Measurements from ENCODE around the gene CSRP3. TPM values are rescaled to one million over a fixed set of nuclear protein-coding genes. Genes with fewer than 3 reads are reported as not detected.

CSRP3 gene
- total RNA-seq, 2 donors from 2014 or later, result 0.35 TPM; not detected in 1

GRCh38 chr11:19218216-19218615, 16.4 kb upstream of the CSRP3 start:
- Histone ChIP-seq H3K27ac (no peak overlapping the region), H3K27me3 (no peaks in the 10 kb centered on the region), H3K36me3 (no peaks in the 10 kb centered on the region), H3K9ac (ENCODE audit: low read depth in 2 of 2, low read length in 2 of 2) (no peak overlapping the region), H3K9me3 (no peaks in the 10 kb centered on the region), H3K4me1 (no peaks in the 10 kb centered on the region), H3K4me3 (no peak overlapping the region)
- no peak for TF ChIP-seq CTCF (IDR thresholded peaks at IDR 0.05)
- DNase-seq, result no peak
- intact Hi-C loops (cut with DNase I), result no loop called here

DNA sequence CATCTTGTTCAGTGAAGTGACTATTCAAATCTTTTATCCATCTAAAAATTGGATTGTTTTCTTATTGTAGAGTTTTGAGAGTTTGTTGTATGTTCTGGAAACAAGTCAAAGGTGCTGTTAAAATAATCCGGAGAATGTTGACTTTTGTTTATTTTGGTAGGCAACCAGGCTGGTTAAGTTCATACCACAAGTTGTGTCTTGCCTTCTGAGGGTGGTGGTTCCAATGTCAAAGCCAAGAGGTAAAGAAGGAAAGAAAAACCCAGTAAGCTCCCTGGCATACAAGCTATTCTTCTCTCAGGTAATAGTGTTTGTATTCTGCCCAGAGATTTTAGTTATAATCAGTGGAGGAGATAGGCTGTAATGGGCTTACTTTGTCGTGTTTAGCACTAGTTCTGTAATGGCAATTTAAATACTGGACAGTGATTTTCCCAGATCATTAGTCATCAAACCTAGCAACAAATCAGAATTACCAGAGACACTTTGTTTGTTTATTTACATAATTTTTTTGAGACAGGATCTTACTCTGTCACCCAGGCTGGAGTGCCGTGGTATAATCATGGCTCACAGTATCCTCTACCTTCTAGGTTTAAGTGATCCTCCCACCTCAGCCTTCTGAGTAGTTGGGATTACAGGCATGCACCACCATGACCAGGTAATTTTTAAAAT, 15.1 kb upstream of the CSRP3 start:
- H3K4me3 ChIP-seq, result no peak overlapping the region
- H3K27ac ChIP-seq, result no peak overlapping the region
- H3K9me3 ChIP-seq, result no peaks in the 10 kb centered on the region
- intact Hi-C loops (cut with DNase I), result no loop called here
- DNase-seq, result no peak
- H3K27me3 ChIP-seq, result no peaks in the 10 kb centered on the region
- TF ChIP-seq CTCF (IDR thresholded peaks at IDR 0.05), result no peak
- no peaks in the 10 kb centered on the region for H3K36me3 ChIP-seq
- H3K9ac ChIP-seq (ENCODE audit: low read depth in 2 of 2, low read length in 2 of 2), result no peak overlapping the region
- H3K4me1 ChIP-seq, result no peaks in the 10 kb centered on the region

- DNase-seq, result no peak
- intact Hi-C loops (cut with DNase I), result no loop called here
- Histone ChIP-seq H3K9ac (ENCODE audit: low read depth in 2 of 2, low read length in 2 of 2) (no peak overlapping the region), H3K27me3 (no peaks in the 10 kb centered on the region), H3K4me1 (no peaks in the 10 kb centered on the region), H3K4me3 (no peak overlapping the region), H3K9me3 (no peaks in the 10 kb centered on the region), H3K27ac (no peak overlapping the region), H3K36me3 (no peaks in the 10 kb centered on the region)
- TF ChIP-seq CTCF (IDR thresholded peaks at IDR 0.05), result no peak
Measured at GRCh38 chr11:19216021-19216420, 14.2 kb upstream of the CSRP3 start.

DNA sequence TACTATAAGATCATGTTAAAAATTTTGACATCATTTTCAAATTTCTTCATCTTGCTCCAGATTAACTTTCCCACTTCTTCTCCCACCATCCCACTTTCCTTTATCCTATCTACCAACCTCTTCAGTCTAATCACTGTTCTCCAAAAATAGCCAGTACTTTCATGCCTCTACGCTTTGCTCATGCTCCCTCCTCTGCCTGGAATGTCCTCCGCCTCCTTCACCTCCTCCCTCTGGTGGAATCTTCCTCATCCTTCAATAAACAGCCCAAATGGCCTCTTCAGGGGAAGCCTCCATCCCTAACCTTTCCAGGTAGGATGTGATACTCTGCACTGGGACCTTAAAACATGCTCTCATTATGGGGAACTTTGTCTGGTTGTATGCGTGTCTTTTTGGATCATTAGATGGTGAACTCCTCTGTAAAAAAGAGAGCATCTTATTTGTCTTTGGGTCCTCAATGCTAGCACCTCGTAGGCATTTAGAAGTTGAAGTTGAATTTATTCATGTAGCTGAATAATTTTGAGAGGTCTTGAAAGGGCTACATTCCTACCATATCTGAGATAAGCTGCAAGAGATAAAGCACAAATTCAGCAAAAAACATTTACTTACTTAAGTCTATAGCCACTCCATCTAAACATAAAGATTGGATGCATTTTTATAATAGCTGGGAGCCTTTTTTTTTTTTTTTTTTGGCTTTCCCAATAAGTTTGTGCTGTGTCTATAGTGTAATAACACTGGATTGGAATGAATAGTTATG, 8.0 kb upstream of the CSRP3 start:
- Histone ChIP-seq H3K27ac (no peak overlapping the region), H3K4me3 (no peak overlapping the region), H3K9ac (ENCODE audit: low read depth in 2 of 2, low read length in 2 of 2) (no peak overlapping the region), H3K27me3 (no peaks in the 10 kb centered on the region), H3K4me1 (no peaks in the 10 kb centered on the region), H3K36me3 (no peaks in the 10 kb centered on the region), H3K9me3 (no peaks in the 10 kb centered on the region)
- intact Hi-C loops (cut with DNase I), result no loop called here
- DNase-seq, result no peak
- no peak for TF ChIP-seq CTCF (IDR thresholded peaks at IDR 0.05)

GRCh38 chr11:19208959-19209546, 7.3 kb upstream of the CSRP3 start:
- intact Hi-C loops (cut with DNase I), result no loop called here
- H3K4me3 ChIP-seq, result no peak overlapping the region
- H3K27ac ChIP-seq, result no peak overlapping the region
- no peaks in the 10 kb centered on the region for H3K9me3 ChIP-seq
- no peaks in the 10 kb centered on the region for H3K36me3 ChIP-seq
- TF ChIP-seq CTCF (IDR thresholded peaks at IDR 0.05), result no peak
- H3K9ac ChIP-seq (ENCODE audit: low read depth in 2 of 2, low read length in 2 of 2), result no peak overlapping the region
- no peaks in the 10 kb centered on the region for H3K4me1 ChIP-seq
- no peaks in the 10 kb centered on the region for H3K27me3 ChIP-seq
- DNase-seq, result no peak
